Measurements from ENCODE around the gene WNT7B.

- TF ChIP-seq, protein P1, sequence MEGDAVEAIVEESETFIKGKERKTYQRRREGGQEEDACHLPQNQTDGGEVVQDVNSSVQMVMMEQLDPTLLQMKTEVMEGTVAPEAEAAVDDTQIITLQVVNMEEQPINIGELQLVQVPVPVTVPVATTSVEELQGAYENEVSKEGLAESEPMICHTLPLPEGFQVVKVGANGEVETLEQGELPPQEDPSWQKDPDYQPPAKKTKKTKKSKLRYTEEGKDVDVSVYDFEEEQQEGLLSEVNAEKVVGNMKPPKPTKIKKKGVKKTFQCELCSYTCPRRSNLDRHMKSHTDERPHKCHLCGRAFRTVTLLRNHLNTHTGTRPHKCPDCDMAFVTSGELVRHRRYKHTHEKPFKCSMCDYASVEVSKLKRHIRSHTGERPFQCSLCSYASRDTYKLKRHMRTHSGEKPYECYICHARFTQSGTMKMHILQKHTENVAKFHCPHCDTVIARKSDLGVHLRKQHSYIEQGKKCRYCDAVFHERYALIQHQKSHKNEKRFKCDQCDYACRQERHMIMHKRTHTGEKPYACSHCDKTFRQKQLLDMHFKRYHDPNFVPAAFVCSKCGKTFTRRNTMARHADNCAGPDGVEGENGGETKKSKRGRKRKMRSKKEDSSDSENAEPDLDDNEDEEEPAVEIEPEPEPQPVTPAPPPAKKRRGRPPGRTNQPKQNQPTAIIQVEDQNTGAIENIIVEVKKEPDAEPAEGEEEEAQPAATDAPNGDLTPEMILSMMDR (conservative IDR thresholded peaks at IDR 0.05): no peak
- no peak for TF ChIP-seq EZH2 (IDR thresholded peaks at IDR 0.05; ENCODE audit: low read depth)
These were observed 60.4 kb downstream of the WNT7B start for GRCh38 chr22:45916515-45916914.

Data from PC-9 (cell line).